NCI-H1048 (cell line): ENCODE data around the gene TMEM164.

ENCODE experiments used
- DNase-seq: peaks from one replicate; lab custom pipeline; 2025; lab: John Stamatoyannopoulos, UW

The TMEM164 gene

DNA sequence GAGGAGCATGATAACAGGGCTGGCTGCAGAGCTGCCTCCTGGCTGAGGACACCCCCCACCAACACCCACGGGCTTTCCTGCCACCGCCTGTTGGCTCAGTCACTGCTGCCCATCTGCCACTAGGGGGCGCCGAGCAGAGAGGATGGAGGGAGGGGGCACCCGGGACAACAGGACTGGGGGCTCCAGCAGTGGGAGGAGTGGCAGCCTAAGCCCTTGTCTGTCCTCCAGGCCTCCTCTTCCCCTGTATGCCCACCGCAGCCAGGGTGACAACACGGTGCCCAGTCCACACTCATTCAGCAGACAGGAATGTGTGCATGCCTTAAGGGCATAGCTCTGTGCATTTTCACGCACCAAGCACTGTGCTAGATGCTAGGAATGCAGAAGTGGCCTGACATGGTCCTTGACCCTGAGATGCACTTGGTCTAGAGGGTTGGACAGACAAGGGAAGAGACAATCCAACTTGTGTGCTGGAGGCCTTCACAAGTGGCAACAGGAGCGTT is 165.1 kb downstream of the TMEM164 start:
- DNase-seq, result no peak

- no peak for DNase-seq
Observed at GRCh38 chrX:110168585-110168984, 165.7 kb downstream of the TMEM164 start.

- DNase-seq, result no peak
Observed at GRCh38 chrX:110170029-110170428, 167.1 kb downstream of the TMEM164 start.

DNA sequence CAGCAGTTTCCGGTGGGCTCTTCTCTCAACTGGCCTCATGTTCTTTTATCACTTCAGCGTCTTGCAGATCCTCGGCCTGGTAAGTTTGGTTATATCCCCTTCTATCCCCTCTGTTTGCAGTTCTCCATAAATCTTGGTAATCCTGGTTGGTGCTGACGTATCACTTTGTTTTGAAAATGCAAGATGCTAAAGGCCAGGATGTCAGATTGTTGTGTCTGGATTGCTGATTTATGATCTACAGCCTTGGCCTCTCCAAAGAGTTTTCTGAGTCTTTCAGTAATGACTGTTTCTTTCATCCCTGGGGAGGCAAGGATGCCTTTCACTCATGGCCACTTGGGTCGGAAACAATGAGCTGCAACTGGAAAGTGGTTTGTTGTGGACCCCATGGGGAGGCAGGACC is 168.5 kb downstream of the TMEM164 start:
- no peak for DNase-seq

DNA sequence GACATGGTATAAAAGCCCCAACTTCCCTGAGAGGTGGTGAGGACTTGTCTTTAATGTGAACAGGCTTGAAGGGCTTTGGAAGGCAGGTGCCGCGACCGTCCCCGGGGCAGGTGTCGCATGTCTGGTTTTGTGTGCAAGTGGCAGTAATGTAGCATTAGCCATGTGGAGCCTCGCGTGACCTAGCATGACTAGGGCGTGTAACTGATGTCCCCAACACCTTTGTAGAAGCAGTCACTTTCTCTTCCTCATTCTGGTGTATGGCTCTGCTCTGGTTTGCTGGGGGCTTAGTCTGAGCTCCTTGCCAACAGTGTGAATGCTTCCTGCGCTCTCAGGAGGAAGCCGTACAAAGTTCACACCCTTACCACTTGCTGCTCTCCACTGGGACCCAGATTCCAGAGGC is 169.3 kb downstream of the TMEM164 start:
- no peak for DNase-seq

DNA sequence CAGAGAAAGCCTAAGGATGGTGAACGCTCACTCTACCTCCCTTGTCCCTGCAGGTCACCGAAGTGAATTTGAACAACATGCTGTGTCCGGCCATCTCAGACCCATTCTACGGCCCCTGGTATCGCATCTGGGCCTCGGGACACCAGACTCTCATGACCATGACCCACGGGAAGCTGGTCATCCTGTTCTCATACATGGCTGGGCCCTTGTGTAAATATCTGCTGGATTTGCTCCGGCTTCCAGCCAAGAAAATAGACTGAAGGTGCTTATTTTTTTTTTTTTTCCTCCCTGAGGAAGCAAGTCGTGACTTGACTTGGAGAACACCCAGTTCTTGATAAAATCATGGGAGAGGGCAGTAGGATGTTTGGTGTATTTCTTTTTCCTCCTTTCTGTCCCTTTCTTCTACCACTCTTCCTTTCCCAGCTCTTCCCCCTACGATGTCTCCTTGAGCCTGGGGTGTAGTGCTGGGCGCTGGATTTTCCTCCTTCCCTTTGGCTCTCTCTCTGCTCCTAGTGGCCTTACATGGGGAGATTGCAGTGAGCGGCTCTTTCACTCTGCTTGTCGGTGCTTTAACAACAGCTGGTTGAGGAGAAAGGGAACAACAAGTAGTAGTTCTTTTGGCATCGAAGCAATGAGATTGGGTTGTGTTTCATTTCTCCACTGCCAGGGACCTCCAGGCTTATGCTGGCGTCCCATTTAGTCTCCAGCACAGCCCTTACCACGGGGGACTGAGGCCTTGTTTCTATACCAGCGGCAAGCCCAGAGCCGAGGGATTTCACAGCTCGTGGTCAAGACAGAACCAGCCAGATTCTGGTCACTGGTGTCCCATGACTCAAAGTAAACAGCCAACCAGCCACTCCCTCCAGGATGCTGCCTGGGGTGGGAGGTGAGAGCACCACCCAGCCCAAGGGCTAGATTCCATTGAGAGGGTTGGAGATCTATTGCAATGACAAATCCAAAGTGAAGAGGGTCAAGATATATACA is 170.6 kb downstream of the TMEM164 start:
- no peak for DNase-seq

- DNase-seq, result no peak
Observed at GRCh38 chrX:110175146-110175545, 172.2 kb downstream of the TMEM164 start.

DNA sequence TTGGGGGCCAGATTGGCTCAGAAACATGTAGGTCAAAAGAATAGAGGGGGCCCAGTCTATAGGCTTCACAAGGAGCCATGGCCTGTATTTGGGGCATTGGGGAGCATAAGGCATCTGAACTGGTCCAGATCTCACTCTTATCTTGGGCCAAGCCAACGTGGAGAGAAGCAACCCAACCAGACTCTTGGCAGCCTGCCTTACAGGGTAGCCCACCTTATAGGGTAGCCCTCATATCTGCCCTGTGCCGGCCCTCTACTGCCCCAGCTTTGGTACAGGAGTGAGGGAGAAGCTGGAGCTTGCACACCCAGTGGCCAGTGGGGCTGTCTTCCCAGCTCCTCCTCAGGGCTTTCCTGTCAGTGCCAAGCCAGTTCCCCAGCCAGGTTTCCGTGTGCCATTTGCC is 172.8 kb downstream of the TMEM164 start:
- DNase-seq, result no peak

- DNase-seq, result no peak
Observed at GRCh38 chrX:110178179-110178865, 175.4 kb downstream of the TMEM164 start.

GRCh38 chrX:110180176-110180927 is 177.4 kb downstream of the TMEM164 start:
- DNase-seq, result no peak

DNA sequence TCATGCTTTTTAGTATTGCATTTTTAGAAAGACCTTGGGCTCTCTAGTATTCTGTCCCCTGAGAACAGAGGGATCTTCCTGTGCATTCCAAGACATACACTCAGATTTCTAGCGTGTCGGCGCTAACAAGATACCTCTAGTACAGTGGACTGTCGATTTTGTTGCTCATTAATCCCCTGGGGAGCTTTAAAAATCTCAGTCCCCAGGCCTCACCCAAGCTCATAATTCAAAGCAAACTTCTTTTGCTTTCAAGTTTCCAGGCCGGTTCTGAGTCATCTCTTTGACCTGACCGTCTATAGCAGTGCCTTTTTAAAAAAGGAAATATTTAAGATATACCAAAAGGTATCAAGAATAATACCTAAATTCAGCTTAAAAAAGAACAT is 178.0 kb downstream of the TMEM164 start:
- no peak for DNase-seq

DNA sequence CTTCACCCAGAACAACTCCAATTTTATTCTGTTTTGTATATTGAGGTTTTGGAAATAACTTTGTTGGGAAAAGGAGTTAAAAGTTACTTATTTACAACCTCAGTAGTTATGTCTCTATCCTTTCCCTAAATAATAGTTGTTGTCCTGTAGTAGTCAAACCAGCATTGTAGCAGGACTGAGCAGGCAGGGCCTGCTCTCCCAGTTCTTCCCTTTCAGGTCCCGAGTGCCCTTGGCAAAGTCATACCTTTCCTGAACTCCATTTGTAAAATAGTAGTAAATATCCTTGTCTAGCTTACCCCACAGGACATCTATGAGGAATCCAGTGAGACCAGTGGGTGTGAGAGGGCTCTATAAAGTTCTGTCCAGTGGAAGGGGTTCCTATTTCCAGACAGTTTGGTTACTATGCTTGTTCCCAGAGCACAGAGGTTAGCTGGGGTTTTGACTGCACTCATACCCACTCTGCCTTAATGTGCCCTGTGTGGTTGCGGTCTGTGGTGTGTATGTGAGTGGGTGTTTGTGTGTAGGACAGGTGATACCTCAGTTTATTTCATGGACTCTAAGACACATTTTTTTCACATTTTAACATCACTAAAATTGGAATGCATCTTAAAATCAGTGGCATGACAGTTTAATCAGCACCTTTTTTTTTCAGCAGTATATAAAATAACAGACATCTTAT is 178.7 kb downstream of the TMEM164 start:
- no peak for DNase-seq

DNA sequence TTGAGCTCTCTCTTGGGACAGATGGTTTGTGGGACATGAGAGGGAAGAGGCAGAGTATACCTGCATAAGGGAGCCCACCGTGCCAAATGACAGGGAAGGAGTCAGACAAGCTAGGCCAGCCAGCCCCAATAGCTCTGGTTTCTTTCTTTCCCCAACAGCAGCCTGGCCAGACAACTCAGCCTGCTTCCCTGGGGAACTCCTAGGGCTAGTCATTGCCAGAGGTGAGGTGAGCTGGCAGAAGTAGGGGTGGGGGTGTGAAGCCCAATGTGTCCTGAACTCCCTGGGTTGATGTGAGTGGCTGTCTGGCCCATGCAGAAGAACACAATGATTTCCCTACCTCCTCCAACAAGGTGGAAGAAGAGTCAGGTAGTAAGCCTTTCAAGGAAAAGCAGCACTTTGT is 179.4 kb downstream of the TMEM164 start:
- DNase-seq, result no peak

- no peak for DNase-seq
Observed at GRCh38 chrX:110182865-110183264, 180.0 kb downstream of the TMEM164 start.

GRCh38 chrX:110183314-110183713 is 180.4 kb downstream of the TMEM164 start:
- no peak for DNase-seq

DNA sequence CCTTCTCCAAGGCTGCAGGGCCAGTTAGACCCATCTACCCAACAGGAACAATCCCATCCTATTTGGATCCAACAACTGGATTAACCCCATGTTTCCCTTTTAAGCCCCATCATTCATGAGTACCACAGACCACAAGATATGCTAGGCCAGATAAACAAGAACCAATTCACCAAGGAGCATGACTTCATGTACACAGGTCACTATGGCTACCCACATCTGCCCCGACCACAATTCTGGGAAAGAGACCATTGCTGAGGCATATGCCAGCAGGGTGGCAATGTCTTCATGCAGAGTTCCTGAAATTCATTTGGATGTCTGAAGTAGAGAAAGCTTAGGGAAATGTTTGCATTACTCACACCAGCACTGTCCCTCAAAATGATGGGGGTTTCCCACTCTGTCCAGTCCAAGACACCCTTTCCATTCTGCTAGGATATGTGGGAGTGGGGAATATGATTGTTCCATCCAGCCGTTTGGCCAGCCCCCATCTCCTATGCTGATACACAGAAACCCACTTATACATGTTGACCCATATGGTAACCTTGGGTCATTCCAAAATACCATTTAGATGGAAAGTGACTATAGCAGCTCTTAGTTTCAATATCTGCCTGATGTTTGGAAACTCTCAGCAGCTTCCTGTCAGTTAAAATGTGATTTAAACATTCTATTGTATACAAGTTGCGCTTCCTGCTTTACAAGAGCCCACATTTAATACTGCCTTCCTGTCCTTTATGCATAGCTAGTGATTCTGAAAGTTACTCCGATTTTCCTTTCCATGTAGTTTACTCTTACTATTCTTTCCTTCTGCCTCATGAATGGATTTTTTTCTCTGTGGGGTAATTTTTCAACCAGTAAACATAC is 186.0 kb downstream of the TMEM164 start:
- no peak for DNase-seq

DNA sequence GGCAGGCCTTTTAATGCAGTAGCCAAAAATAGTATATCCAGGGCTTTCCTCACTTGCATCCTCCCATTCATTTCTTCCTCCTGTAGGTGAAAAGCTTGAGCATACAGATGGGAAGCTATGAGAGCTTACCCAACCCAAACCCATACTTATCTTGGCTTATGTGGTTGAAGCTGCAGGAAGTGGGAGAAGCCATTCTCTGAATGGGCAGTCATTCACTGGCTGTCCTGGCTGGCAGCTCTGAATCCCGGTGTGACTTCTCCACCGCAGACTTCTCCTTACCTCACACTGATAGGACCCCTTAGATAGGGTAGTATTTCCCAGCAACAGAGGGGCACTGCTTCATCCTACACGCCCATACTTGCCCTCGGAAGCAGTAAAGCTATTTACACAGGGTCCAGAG is 189.6 kb downstream of the TMEM164 start:
- no peak for DNase-seq

GRCh38 chrX:110194977-110195376 is 192.1 kb downstream of the TMEM164 start:
- no peak for DNase-seq

- DNase-seq, result no peak
Observed at GRCh38 chrX:110201799-110202198, 198.9 kb downstream of the TMEM164 start.

DNA sequence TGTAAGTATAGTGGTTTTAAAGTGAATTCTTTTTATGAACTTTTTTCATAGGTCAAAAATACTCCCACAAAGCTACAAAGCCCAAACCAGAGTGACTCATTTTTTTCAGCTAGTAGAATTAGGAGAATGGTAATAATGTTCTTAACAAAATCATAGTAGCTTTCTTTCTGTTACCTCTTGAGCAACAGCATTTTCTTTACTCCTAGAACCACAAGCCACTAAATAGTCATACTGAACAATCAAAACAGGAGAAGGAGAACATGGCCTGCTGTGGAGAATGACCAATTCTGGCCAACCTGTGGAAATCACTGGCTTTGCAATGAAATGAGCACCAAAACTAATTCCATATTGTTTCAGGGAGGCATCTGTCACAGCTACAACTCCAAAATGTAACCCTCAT is 202.1 kb downstream of the TMEM164 start:
- DNase-seq, result no peak

DNA sequence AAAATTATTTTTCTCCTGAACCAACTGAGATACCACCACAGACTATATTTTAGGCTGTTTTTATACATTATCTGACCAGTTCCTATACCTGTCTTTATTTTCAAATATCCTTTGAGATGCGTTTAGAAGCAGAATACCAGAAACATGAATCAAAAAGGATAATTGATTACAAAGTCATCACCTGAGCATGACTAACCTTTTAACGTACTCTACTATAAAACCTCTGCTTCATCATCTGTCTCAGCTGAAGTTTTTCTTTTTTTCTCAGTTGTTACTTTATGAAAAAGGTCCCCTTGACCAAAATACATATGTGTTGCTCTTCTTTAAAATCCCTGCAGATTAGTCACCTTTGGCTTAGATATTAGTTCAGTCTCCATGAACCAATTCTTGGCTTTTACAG is 205.2 kb downstream of the TMEM164 start:
- DNase-seq, result no peak
